Measurements from ENCODE around the gene NPFFR2. TPM values are rescaled to one million over a fixed set of nuclear protein-coding genes. Genes with fewer than 3 reads are reported as not detected.

Gene NPFFR2
- total and polyA plus RNA-seq, 9 of the 15 experiments (the other 6 are each of a cell fraction or from before 2014, with no cell fraction given): 0.15 to 0.98 (median 0.48) TPM

DNA sequence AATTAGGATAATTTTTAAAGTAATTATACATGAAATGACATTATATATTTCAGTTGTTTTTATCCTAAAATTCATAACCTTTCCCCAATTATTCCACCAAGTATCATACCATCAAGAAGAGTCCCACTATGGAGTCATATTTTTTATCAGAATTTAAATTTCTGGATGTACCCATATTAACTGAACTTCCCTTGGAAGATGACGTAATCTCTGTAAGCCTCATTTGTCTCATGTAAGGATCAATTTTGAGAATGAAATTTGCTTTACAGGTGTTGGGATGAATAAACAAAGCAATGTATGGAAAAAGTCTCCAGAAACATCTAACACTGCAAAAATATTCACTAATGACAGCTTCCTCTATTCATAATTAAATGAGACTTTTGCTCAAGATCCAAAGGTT is 147.5 kb downstream of the NPFFR2 start:
- intact Hi-C loops (cut with micrococcal nuclease): no loop called here

More for the DNA sequence above, 147.5 kb downstream of the NPFFR2 start:
- BruUV-seq (replicated peaks): no TSS peak
- no peak overlapping the region for H3K27ac ChIP-seq (ENCODE audit: extremely low read depth, low read depth, low read length)
- H3K27me3 ChIP-seq (ENCODE audit: control insufficient read depth in 2 of 2, insufficient read depth in 2 of 2, low read length in 2 of 2): no peaks in the 10 kb centered on the region
- in situ Hi-C loops (cut with MboI): no loop called here
- no peak overlapping the region for H3K4me3 ChIP-seq
- WGBS (ENCODE audit: insufficient coverage, low coverage, missing lambda C conversion rate): 0% methylated on average over 1 of the region's 1 CpG
- no peak for ATAC-seq
- no peak overlapping the region for H3K9ac ChIP-seq (ENCODE audit: insufficient read depth in 1 of 2, low read depth in 2 of 2, low read length in 2 of 2)
- no peak overlapping the region for H2AFZ ChIP-seq (ENCODE audit: low read depth, low read length)
- TF ChIP-seq, protein P1, sequence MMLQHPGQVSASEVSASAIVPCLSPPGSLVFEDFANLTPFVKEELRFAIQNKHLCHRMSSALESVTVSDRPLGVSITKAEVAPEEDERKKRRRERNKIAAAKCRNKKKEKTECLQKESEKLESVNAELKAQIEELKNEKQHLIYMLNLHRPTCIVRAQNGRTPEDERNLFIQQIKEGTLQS (IDR thresholded peaks at IDR 0.05): peak; percentile 54
- TF ChIP-seq, protein P1 (CRISPR knock-in tag; conservative IDR thresholded peaks at IDR 0.05): no peak
- TF ChIP-seq ATF7 (IDR thresholded peaks at IDR 0.05): peak; percentile 18; the same call in 1 of the 2 replicates
- TF ChIP-seq, protein P2, sequence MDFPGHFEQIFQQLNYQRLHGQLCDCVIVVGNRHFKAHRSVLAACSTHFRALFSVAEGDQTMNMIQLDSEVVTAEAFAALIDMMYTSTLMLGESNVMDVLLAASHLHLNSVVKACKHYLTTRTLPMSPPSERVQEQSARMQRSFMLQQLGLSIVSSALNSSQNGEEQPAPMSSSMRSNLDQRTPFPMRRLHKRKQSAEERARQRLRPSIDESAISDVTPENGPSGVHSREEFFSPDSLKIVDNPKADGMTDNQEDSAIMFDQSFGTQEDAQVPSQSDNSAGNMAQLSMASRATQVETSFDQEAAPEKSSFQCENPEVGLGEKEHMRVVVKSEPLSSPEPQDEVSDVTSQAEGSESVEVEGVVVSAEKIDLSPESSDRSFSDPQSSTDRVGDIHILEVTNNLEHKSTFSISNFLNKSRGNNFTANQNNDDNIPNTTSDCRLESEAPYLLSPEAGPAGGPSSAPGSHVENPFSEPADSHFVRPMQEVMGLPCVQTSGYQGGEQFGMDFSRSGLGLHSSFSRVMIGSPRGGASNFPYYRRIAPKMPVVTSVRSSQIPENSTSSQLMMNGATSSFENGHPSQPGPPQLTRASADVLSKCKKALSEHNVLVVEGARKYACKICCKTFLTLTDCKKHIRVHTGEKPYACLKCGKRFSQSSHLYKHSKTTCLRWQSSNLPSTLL (IDR thresholded peaks at IDR 0.05): no peak
- no peak for DNase-seq (ENCODE audit: extremely low read depth in 1 of 4, low spot score in 3 of 4)
- H3K9me3 ChIP-seq (replicated peaks; ENCODE audit: control insufficient read depth, insufficient read depth, low read depth, low read length): no peaks in the 10 kb centered on the region
- POLR2A ChIA-PET: no interaction called here
- no peaks in the 10 kb centered on the region for H3K9me1 ChIP-seq (ENCODE audit: control insufficient read depth, insufficient read depth, low read length)
- CTCF ChIA-PET (ENCODE audit: low intra/inter-chr PET ratio): no interaction called here
- no peaks in the 10 kb centered on the region for H3K4me1 ChIP-seq (replicated peaks in 1 of 2; ENCODE audit: control insufficient read depth in 2 of 2, insufficient read depth in 2 of 2, low read length in 2 of 2)
- no peaks in the 10 kb centered on the region for H3K36me3 ChIP-seq (ENCODE audit: control insufficient read depth, insufficient read depth, low read length)
- FAIRE-seq: no peak
- H3K79me2 ChIP-seq (ENCODE audit: control insufficient read depth, insufficient read depth, low read length): no peaks in the 10 kb centered on the region
- no peak overlapping the region for H3K4me2 ChIP-seq (ENCODE audit: insufficient read depth, low read length)
- no peaks in the 10 kb centered on the region for H4K20me1 ChIP-seq (replicated peaks; ENCODE audit: control insufficient read depth, insufficient read depth, low read length)
